GM23338 (cell line): ENCODE measurements around the gene TSHZ2. TPM values are rescaled to one million over a fixed set of nuclear protein-coding genes. Genes with fewer than 3 reads are reported as not detected.

Experiments used
- ATAC-seq: fragments of 200-7000 bp; cut with Tn5 transposase; 3 replicates; pipeline ENCODE4 v1.9.1; 2020
- DNase-seq: peaks from one replicate; pipeline ENCODE4 v3.0.0-alpha.2; 2015; ENCODE audit warnings: low spot score
- H2AFZ ChIP-seq: fragments of 200-600 bp; sonication (generic); 2 replicates; pipeline ENCODE4 v1.8.0; 2016; ENCODE audit warnings: antibody characterized with exemption, mild to moderate bottlenecking, moderate library complexity
- H3F3A ChIP-seq: fragments of 200-600 bp; sonication (generic); replicated peaks from 2 replicates; pipeline ENCODE4 v1.8.0; 2017; ENCODE audit warnings: antibody characterized with exemption, mixed run types, low read depth
- H3K27ac ChIP-seq: fragments of 200-600 bp; sonication (generic); 2 replicates; pipeline ENCODE4 v1.6.1; 2016; ENCODE audit warnings: low read depth
- H3K27me3 ChIP-seq: fragments of 200-600 bp; sonication (generic); 2 replicates; pipeline ENCODE4 v1.8.0; 2016; ENCODE audit warnings: mild to moderate bottlenecking, mixed run types, moderate library complexity; ENCODE audit not compliant: insufficient read depth
- H3K36me3 ChIP-seq: fragments of 200-600 bp; sonication (generic); 2 replicates; pipeline ENCODE4 v1.8.0; 2016; ENCODE audit warnings: mild to moderate bottlenecking; ENCODE audit not compliant: insufficient read depth
- H3K4me1 ChIP-seq: fragments of 200-600 bp; sonication (generic); 2 replicates; pipeline ENCODE4 v1.8.0; 2016; ENCODE audit warnings: mild to moderate bottlenecking, moderate library complexity; ENCODE audit not compliant: insufficient read depth
- H3K4me2 ChIP-seq: fragments of 200-600 bp; sonication (generic); 2 replicates; pipeline ENCODE4 v1.7.1; 2017; ENCODE audit warnings: mixed run types
- H3K4me3 ChIP-seq: fragments of 200-600 bp; sonication (generic); 2 replicates; pipeline ENCODE4 v1.6.1; 2016; ENCODE audit warnings: mixed run types
- H3K79me2 ChIP-seq: fragments of 200-600 bp; sonication (generic); replicated peaks from 2 replicates; pipeline ENCODE4 v1.8.0; 2017; ENCODE audit warnings: mild to moderate bottlenecking; ENCODE audit not compliant: insufficient read depth
- H3K9me2 ChIP-seq: fragments of 200-600 bp; sonication (generic); 2 replicates; pipeline ENCODE4 v1.8.0; 2017; ENCODE audit not compliant: insufficient read depth
- H4K20me1 ChIP-seq: fragments of 200-600 bp; sonication (generic); replicated peaks from 2 replicates; pipeline ENCODE4 v1.8.0; 2017; ENCODE audit warnings: mild to moderate bottlenecking; ENCODE audit not compliant: insufficient read depth
- H3K27ac Mint-ChIP-seq: 2 replicates; pipeline ENCODE4 v1.8.0; 2020; ENCODE audit warnings: inconsistent platforms, mild to moderate bottlenecking, moderate library complexity, mixed read lengths
- H3K27me3 Mint-ChIP-seq: 3 replicates; pipeline ENCODE4 v1.8.0; 2022; ENCODE audit warnings: low read depth, mild to moderate bottlenecking, moderate library complexity, mixed read lengths, inconsistent platforms; ENCODE audit not compliant: insufficient read depth, poor library complexity
- H3K36me3 Mint-ChIP-seq: 3 replicates; pipeline ENCODE4 v1.8.0; 2021; ENCODE audit warnings: low read depth, mild to moderate bottlenecking, inconsistent platforms, moderate library complexity, mixed read lengths
- H3K4me1 Mint-ChIP-seq: 3 replicates; pipeline ENCODE4 v1.8.0; 2020; ENCODE audit warnings: mild to moderate bottlenecking, inconsistent platforms, mixed read lengths
- H3K4me3 Mint-ChIP-seq: 3 replicates; pipeline ENCODE4 v1.8.0; 2021; ENCODE audit warnings: moderate library complexity, mild to moderate bottlenecking, inconsistent platforms, mixed read lengths
- H3K9me3 Mint-ChIP-seq: 3 replicates; pipeline ENCODE4 v1.8.0; 2020; ENCODE audit warnings: moderate library complexity, mild to moderate bottlenecking, inconsistent platforms, mixed read lengths
- CREB1 ChIP-seq: fragments of 250-450 bp; sonication (Bioruptor Pico); IDR thresholded peaks from 2 replicates; pipeline ENCODE4 v1.5.0; 2020; ENCODE audit warnings: low read depth, mild to moderate bottlenecking, moderate library complexity
- CTCF ChIP-seq, 2 experiments: fragments of 200-600 bp in 1 of 2; sonication (generic) in 1 of 2; conservative IDR thresholded peaks; 2 replicates each; pipeline versions ENCODE4 v1.5.1 to v1.6.1; 2016 to 2017; ENCODE audit warnings: antibody characterized with exemption in 2 of 2, low read depth in 2 of 2, mild to moderate bottlenecking in 2 of 2, moderate library complexity in 1 of 2
- ETS1 ChIP-seq: IDR thresholded peaks from 2 replicates; pipeline ENCODE4 v1.6.1; 2016; ENCODE audit warnings: antibody characterized with exemption
- EZH2 ChIP-seq: fragments of 200-600 bp; sonication (generic); IDR thresholded peaks from one replicate; pipeline ENCODE4 v1.8.0; 2017; ENCODE audit warnings: antibody characterized with exemption, mild to moderate bottlenecking, low read depth; ENCODE audit not compliant: unreplicated experiment
- EZH2phosphoT487 ChIP-seq: fragments of 200-600 bp; sonication (generic); IDR thresholded peaks from one replicate; pipeline ENCODE4 v1.8.1; 2018; ENCODE audit warnings: antibody characterized with exemption; ENCODE audit not compliant: unreplicated experiment
- JUNB ChIP-seq: IDR thresholded peaks from one replicate; pipeline ENCODE4 v1.6.1; 2016; ENCODE audit warnings: antibody characterized with exemption; ENCODE audit not compliant: unreplicated experiment
- NANOG ChIP-seq: IDR thresholded peaks from 2 replicates; pipeline ENCODE4 v1.6.1; 2016; ENCODE audit warnings: antibody characterized with exemption, borderline replicate concordance
- POLR2AphosphoS5 ChIP-seq: IDR thresholded peaks from 2 replicates; pipeline ENCODE4 v1.6.1; 2016; ENCODE audit warnings: antibody characterized with exemption, low read depth
- REST ChIP-seq: IDR thresholded peaks from one replicate; pipeline ENCODE4 v1.6.1; 2018; ENCODE audit warnings: antibody characterized with exemption; ENCODE audit not compliant: unreplicated experiment
- STAT1 ChIP-seq: IDR thresholded peaks from one replicate; pipeline ENCODE4 v1.6.1; 2016; ENCODE audit warnings: antibody characterized with exemption; ENCODE audit not compliant: unreplicated experiment
- ZNF114 ChIP-seq: fragments of 250-450 bp; sonication (Bioruptor Pico); IDR thresholded peaks from 2 replicates; pipeline ENCODE4 v1.5.0; 2020; ENCODE audit warnings: mild to moderate bottlenecking, moderate library complexity
- ZNF331 ChIP-seq: fragments of 250-450 bp; sonication (Bioruptor Pico); IDR thresholded peaks from 2 replicates; pipeline ENCODE4 v1.5.0; 2020; ENCODE audit warnings: low read depth, mild to moderate bottlenecking, moderate library complexity
- polyA plus RNA-seq: library from polyadenylated mRNA; unstranded; fragments of >200 nt; fragmentation: Nextera tagmentation; extraction: Ambion mirVana; gene quantifications from 2 replicates; pipeline ENCODE4 v1.2.1, GENCODE V29; 2016
- total RNA-seq: library from RNA; depleted of rRNA; stranded (reverse); fragments of >200 nt; shearing (Covaris generic); gene quantifications from 2 replicates; pipeline ENCODE4 v1.2.3, GENCODE V29; 2014
- TF ChIP-seq, protein P1 (sequence below): fragments of 250-450 bp; sonication (Bioruptor Pico); IDR thresholded peaks from 2 replicates; pipeline ENCODE4 v1.5.0; 2020; ENCODE audit warnings: mild to moderate bottlenecking, moderate library complexity

The TSHZ2 gene
- total and polyA plus RNA-seq, 2 experiments from 2014 or later: 0.49 to 1.3 TPM

- Histone ChIP-seq H3K4me1 (no peaks in the 10 kb centered on the region), H2AFZ (no peak overlapping the region), H3K27ac (no peak overlapping the region), H3K9me2 (peaks cover 4% of the 10 kb centered on the region; the same call in 1 of the 2 replicates), H3K79me2 (no peaks in the 10 kb centered on the region), H3K27me3 (no peaks in the 10 kb centered on the region), H3K4me2 (no peak overlapping the region), H4K20me1 (no peaks in the 10 kb centered on the region), H3F3A (no peaks in the 10 kb centered on the region), H3K36me3 (no peaks in the 10 kb centered on the region), H3K4me3 (no peak overlapping the region)
- H3K9me3 Mint-ChIP-seq: no peaks in the 10 kb centered on the region
- no peak overlapping the region for H3K4me3 Mint-ChIP-seq
- no peak overlapping the region for H3K27ac Mint-ChIP-seq
- TF ChIP-seq CTCF (conservative IDR thresholded peaks at IDR 0.05; ENCODE audit: low read depth in 2 of 2) (no peak), STAT1 (no peak), POLR2AphosphoS5 (no peak), ZNF331 (CRISPR knock-in tag) (no peak), EZH2phosphoT487 (no peak), CREB1 (CRISPR knock-in tag) (no peak), REST (no peak), ZNF114 (CRISPR knock-in tag) (no peak), EZH2 (no peak), ETS1 (no peak), JUNB (no peak), NANOG (no peak)
- TF ChIP-seq, protein P1, sequence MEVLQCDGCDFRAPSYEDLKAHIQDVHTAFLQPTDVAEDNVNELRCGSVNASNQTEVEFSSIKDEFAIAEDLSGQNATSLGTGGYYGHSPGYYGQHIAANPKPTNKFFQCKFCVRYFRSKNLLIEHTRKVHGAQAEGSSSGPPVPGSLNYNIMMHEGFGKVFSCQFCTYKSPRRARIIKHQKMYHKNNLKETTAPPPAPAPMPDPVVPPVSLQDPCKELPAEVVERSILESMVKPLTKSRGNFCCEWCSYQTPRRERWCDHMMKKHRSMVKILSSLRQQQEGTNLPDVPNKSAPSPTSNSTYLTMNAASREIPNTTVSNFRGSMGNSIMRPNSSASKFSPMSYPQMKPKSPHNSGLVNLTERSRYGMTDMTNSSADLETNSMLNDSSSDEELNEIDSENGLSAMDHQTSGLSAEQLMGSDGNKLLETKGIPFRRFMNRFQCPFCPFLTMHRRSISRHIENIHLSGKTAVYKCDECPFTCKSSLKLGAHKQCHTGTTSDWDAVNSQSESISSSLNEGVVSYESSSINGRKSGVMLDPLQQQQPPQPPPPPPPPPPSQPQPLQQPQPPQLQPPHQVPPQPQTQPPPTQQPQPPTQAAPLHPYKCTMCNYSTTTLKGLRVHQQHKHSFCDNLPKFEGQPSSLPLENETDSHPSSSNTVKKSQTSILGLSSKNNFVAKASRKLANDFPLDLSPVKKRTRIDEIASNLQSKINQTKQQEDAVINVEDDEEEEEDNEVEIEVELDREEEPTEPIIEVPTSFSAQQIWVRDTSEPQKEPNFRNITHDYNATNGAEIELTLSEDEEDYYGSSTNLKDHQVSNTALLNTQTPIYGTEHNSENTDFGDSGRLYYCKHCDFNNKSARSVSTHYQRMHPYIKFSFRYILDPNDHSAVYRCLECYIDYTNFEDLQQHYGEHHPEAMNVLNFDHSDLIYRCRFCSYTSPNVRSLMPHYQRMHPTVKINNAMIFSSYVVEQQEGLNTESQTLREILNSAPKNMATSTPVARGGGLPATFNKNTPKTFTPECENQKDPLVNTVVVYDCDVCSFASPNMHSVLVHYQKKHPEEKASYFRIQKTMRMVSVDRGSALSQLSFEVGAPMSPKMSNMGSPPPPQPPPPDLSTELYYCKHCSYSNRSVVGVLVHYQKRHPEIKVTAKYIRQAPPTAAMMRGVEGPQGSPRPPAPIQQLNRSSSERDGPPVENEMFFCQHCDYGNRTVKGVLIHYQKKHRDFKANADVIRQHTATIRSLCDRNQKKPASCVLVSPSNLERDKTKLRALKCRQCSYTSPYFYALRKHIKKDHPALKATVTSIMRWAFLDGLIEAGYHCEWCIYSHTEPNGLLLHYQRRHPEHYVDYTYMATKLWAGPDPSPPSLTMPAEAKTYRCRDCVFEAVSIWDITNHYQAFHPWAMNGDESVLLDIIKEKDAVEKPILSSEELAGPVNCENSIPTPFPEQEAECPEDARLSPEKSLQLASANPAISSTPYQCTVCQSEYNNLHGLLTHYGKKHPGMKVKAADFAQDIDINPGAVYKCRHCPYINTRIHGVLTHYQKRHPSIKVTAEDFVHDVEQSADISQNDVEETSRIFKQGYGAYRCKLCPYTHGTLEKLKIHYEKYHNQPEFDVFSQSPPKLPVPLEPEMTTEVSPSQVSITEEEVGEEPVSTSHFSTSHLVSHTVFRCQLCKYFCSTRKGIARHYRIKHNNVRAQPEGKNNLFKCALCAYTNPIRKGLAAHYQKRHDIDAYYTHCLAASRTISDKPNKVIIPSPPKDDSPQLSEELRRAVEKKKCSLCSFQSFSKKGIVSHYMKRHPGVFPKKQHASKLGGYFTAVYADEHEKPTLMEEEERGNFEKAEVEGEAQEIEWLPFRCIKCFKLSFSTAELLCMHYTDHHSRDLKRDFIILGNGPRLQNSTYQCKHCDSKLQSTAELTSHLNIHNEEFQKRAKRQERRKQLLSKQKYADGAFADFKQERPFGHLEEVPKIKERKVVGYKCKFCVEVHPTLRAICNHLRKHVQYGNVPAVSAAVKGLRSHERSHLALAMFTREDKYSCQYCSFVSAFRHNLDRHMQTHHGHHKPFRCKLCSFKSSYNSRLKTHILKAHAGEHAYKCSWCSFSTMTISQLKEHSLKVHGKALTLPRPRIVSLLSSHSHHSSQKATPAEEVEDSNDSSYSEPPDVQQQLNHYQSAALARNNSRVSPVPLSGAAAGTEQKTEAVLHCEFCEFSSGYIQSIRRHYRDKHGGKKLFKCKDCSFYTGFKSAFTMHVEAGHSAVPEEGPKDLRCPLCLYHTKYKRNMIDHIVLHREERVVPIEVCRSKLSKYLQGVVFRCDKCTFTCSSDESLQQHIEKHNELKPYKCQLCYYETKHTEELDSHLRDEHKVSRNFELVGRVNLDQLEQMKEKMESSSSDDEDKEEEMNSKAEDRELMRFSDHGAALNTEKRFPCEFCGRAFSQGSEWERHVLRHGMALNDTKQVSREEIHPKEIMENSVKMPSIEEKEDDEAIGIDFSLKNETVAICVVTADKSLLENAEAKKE: no peak
- H3K27me3 Mint-ChIP-seq: peaks cover 2% of the 10 kb centered on the region
- DNase-seq: no peak
- no peak for ATAC-seq
- H3K36me3 Mint-ChIP-seq: no peaks in the 10 kb centered on the region
- peaks cover 15% of the 10 kb centered on the region for H3K4me1 Mint-ChIP-seq
Observed at GRCh38 chr20:53101992-53102760, 130.0 kb downstream of the TSHZ2 start.
